Measurements from ENCODE around the gene MED15. TPM values are rescaled to one million over a fixed set of nuclear protein-coding genes. Genes with fewer than 3 reads are reported as not detected.

The MED15 gene
- total RNA-seq, 6 donors from 2014 or later, result 64.2 to 170 (median 123) TPM

DNA sequence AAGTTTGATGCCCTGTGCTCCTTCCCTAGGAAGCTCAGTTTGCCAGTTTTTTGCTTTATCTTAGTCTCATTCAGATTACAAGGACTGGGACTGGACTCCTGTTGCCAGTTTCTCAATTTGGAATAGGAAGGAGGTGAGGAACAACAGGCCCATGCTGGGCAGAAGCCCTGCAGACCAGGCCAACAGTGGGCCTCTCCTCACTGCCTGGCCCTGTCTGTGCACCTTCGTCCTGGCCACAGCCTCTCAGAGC is 23.7 kb downstream of the MED15 start:
- Histone ChIP-seq H3K27ac (peak overlapping the region; percentile 62 to 82 (median 78)), H3K27me3 (no peaks in the 10 kb centered on the region), H3K4me3 (no peak overlapping the region), H3K9me3 (no peaks in the 10 kb centered on the region), H3K4me1 (peaks cover 45 to 62% (median 57%) of the 10 kb centered on the region in 4 donors), H3K36me3 (peaks cover 0 to 28% (median 10%) of the 10 kb centered on the region in 4 donors)
- peak in 1 of 4 donors; percentile 55 for TF ChIP-seq POLR2A (IDR thresholded peaks at IDR 0.05)
- TF ChIP-seq EP300 (IDR thresholded peaks at IDR 0.05), result no peak
- ATAC-seq (ENCODE audit: low FRiP score in 2 of 2) (no peak), DNase-seq (no peak)
- WGBS, 2 donors, result 17 to 27% methylated on average over 1 of the region's 1 CpG

DNA sequence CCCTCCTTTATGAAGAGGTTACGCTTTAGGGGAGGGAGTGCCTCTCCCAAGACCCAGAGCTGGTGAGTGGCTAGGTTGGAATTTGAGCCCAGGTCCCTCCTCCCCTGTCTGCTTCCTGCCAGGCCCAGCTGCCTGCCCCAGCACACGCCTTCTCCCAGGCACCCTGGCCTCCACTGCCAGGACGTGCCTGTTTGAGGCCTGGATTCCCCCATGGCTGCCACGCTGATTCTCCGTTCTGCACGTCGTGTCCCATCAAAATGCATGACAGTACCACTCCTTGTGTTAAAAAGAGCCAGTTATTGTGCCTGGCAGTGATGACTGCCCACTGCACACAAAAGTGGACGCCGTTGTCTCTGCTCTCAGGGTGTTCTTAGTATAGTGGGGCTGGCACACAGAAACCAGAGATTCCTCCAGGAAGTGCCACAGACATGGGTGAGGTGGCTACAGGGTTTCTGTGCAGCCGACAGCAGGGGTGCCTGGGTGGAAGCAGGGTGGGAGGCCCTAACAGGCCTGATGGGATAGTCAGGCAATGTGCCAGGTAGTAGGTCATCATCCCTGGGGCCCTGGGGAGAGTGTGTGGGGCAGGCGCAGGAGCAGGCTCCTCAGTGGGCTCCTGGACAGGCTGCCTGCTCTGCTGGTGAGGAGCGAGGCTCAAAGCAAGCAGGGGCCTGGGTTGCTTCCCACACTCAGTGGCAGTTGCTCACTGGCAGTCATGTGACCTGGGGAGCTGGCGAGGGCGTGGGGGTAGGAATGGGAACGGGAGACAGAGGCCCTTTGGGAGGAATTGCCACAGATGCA is 24.2 kb downstream of the MED15 start:
- ATAC-seq (ENCODE audit: low FRiP score in 2 of 2) (peak; percentile 85 to 94), DNase-seq (peak; percentile 52 to 86)
- Histone ChIP-seq H3K9me3 (no peaks in the 10 kb centered on the region), H3K27me3 (no peaks in the 10 kb centered on the region), H3K4me3 (no peak overlapping the region), H3K4me1 (peaks cover 47 to 58% (median 55%) of the 10 kb centered on the region in 4 donors), H3K36me3 (peaks cover 0 to 26% (median 10%) of the 10 kb centered on the region in 4 donors), H3K27ac (peak overlapping the region; percentile 62 to 82 (median 78))
- WGBS, 2 donors, result 24 to 58% methylated on average over 9 to 15 of the region's 15 CpGs
- TF ChIP-seq, protein P1, sequence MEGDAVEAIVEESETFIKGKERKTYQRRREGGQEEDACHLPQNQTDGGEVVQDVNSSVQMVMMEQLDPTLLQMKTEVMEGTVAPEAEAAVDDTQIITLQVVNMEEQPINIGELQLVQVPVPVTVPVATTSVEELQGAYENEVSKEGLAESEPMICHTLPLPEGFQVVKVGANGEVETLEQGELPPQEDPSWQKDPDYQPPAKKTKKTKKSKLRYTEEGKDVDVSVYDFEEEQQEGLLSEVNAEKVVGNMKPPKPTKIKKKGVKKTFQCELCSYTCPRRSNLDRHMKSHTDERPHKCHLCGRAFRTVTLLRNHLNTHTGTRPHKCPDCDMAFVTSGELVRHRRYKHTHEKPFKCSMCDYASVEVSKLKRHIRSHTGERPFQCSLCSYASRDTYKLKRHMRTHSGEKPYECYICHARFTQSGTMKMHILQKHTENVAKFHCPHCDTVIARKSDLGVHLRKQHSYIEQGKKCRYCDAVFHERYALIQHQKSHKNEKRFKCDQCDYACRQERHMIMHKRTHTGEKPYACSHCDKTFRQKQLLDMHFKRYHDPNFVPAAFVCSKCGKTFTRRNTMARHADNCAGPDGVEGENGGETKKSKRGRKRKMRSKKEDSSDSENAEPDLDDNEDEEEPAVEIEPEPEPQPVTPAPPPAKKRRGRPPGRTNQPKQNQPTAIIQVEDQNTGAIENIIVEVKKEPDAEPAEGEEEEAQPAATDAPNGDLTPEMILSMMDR (IDR thresholded peaks at IDR 0.05), result no peak
- peak in 1 of 4 donors; percentile 6 for TF ChIP-seq POLR2A (IDR thresholded peaks at IDR 0.05)
- peak in 1 of 2 donors; percentile 33 for TF ChIP-seq POLR2AphosphoS5 (IDR thresholded peaks at IDR 0.05)

DNA sequence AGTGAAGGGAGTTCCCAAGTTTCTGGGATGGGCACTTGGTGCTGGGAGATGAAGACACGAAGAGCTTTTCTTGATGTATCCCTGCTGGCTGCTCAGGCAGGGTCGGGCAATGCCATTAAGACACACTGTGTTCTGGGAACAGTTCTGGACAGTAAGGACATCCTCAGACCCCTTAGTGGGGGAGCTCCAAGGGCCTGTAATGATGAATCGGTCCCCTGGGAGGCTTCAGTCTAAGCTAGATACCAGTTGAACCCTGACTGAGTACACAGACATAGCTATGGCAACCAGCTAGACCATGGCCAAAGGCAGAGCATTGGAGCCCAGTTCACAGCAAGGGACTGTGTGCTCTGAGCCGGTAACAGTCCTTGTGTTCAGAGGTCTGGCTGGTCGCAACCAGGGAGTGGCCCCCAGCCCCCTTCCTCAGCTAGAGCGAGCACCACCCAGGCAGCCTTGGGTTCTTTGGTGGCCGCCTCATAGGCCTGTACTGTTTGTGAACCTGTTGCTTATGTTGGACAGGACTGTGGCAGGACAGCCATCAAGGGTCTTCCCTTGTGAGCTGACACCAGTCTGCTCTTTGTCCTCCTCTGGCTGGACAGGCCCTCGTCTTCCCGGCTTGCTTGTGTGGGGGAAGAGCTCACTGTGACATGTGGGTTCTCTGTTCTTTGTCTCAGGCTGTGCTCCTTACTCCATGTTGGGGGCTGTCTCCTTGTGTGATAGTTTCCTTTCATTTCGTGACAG is 25.0 kb downstream of the MED15 start:
- Histone ChIP-seq H3K9me3 (no peaks in the 10 kb centered on the region), H3K4me1 (peaks cover 44 to 51% (median 47%) of the 10 kb centered on the region in 4 donors), H3K4me3 (no peak overlapping the region), H3K27me3 (no peaks in the 10 kb centered on the region), H3K36me3 (peaks cover 3 to 32% (median 15%) of the 10 kb centered on the region in 4 donors), H3K27ac (peak overlapping the region; percentile 62 to 82 (median 78))
- TF ChIP-seq EP300 (IDR thresholded peaks at IDR 0.05) (no peak), POLR2AphosphoS5 (IDR thresholded peaks at IDR 0.05) (no peak), POLR2A (IDR thresholded peaks at IDR 0.05) (no peak)
- TF ChIP-seq, protein P1 (IDR thresholded peaks at IDR 0.05), result no peak
- 77 to 87% methylated on average over 7 to 10 of the region's 10 CpGs for WGBS, 2 donors
- no peak for ATAC-seq (ENCODE audit: low FRiP score in 2 of 2)
- DNase-seq, result no peak

DNA sequence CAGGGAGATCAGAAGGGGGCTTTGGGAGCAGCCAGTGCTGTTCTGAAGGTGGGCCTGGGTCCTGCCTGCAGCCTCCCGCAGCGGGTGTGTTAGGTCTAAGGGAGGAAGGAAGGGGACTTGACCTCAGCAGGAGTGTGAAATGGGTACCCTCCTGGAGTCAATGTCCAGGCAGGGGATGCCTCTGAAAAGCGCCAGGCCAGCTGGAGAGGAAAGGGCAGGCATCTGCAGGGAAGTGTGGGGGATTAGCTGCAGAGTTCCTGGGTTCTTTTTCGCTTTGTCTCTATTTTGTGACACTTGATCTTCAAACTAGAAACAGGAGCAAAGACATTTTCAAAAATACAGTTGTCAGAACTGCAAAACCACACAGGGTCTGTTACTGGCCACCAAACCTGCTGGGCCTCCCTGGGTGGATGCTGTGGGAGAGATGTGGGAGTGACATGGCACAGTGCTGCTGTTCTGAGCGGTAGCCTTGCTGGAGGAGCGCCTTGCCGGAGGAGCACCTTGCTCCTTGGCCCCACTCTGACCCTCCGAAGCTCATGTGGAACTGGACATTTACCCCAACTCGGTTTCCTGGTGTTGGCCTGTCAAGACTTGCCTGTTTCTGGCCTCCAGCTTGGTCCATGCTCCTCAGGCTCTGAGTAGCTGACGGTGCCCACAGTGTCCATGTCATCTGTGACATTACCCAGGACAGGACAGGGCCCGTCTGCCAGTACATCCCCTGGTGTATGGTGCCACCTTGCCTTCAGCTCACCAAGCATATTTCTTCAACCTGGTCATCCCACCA is 25.9 kb downstream of the MED15 start:
- DNase-seq, result no peak
- 80 to 88% methylated on average over 8 to 11 of the region's 11 CpGs for WGBS, 2 donors
- TF ChIP-seq POLR2AphosphoS5 (IDR thresholded peaks at IDR 0.05) (no peak), EP300 (IDR thresholded peaks at IDR 0.05) (no peak), POLR2A (IDR thresholded peaks at IDR 0.05) (no peak)
- TF ChIP-seq, protein P1 (IDR thresholded peaks at IDR 0.05), result no peak
- no peak for ATAC-seq (ENCODE audit: low FRiP score in 2 of 2)
- peaks cover 44 to 56% (median 46%) of the 10 kb centered on the region in 4 donors for H3K4me1 ChIP-seq
- peak overlapping the region; percentile 62 to 82 (median 78) for H3K27ac ChIP-seq
- H3K4me3 ChIP-seq, result no peak overlapping the region
- peaks cover 7 to 32% (median 16%) of the 10 kb centered on the region in 4 donors for H3K36me3 ChIP-seq
- no peaks in the 10 kb centered on the region for H3K9me3 ChIP-seq
- H3K27me3 ChIP-seq, result no peaks in the 10 kb centered on the region

DNA sequence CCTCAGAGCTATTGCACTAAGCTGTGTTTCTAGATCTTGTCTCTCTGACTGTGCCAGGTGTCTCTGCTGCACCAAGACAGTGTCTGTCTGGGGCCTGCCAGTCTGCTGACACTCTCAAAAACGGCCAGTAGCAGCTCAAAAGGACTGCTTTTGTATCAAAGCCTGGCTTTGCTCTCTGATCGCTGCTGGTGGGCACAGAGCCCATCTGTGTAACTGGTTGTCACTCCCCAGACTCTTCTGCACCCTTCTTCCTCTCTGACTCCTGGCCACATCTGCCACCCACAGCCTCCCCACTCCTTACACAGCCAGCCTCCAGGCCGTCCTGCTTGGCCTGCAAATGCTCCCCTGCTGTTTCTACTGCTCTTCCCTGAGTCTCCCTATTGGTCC is 26.5 kb downstream of the MED15 start:
- Histone ChIP-seq H3K4me3 (no peak overlapping the region), H3K36me3 (peaks cover 7 to 32% (median 16%) of the 10 kb centered on the region in 4 donors), H3K9me3 (no peaks in the 10 kb centered on the region), H3K27ac (peak overlapping the region; percentile 0 to 78 (median 41)), H3K4me1 (peaks cover 44 to 56% (median 46%) of the 10 kb centered on the region in 4 donors), H3K27me3 (no peaks in the 10 kb centered on the region)
- WGBS, 2 donors, result 53 to 55% methylated on average over 3 of the region's 3 CpGs
- DNase-seq, result no peak
- no peak for TF ChIP-seq POLR2A (IDR thresholded peaks at IDR 0.05)
- no peak for TF ChIP-seq POLR2AphosphoS5 (IDR thresholded peaks at IDR 0.05)
- no peak for TF ChIP-seq EP300 (IDR thresholded peaks at IDR 0.05)
- TF ChIP-seq, protein P1 (IDR thresholded peaks at IDR 0.05), result no peak
- ATAC-seq (ENCODE audit: low FRiP score in 2 of 2), result no peak
